NB4 (cell line): Measurements from ENCODE around the gene FRMD1.

Source experiments
- MYC ChIP-seq: IDR thresholded peaks from 2 replicates; pipeline ENCODE4 v1.6.1; 2011; ENCODE audit warnings: low read depth, low read length
- POLR2A ChIP-seq: IDR thresholded peaks from 2 replicates; pipeline ENCODE4 v1.6.1; 2011; ENCODE audit warnings: mild to moderate bottlenecking; ENCODE audit not compliant: insufficient read length; ENCODE audit errors: extremely low read depth
- TF ChIP-seq, protein P1 (sequence below): IDR thresholded peaks from one replicate; pipeline ENCODE4 v1.5.1; 2012; ENCODE audit warnings: low read depth, low read length
- TF ChIP-seq, protein P2 (sequence below): IDR thresholded peaks from 2 replicates; pipeline ENCODE4 v1.6.1; 2011; ENCODE audit warnings: low read depth, low read length

- TF ChIP-seq, protein P1, sequence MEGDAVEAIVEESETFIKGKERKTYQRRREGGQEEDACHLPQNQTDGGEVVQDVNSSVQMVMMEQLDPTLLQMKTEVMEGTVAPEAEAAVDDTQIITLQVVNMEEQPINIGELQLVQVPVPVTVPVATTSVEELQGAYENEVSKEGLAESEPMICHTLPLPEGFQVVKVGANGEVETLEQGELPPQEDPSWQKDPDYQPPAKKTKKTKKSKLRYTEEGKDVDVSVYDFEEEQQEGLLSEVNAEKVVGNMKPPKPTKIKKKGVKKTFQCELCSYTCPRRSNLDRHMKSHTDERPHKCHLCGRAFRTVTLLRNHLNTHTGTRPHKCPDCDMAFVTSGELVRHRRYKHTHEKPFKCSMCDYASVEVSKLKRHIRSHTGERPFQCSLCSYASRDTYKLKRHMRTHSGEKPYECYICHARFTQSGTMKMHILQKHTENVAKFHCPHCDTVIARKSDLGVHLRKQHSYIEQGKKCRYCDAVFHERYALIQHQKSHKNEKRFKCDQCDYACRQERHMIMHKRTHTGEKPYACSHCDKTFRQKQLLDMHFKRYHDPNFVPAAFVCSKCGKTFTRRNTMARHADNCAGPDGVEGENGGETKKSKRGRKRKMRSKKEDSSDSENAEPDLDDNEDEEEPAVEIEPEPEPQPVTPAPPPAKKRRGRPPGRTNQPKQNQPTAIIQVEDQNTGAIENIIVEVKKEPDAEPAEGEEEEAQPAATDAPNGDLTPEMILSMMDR = no peak
- TF ChIP-seq POLR2A = no peak
- TF ChIP-seq MYC = no peak
- TF ChIP-seq, protein P2, sequence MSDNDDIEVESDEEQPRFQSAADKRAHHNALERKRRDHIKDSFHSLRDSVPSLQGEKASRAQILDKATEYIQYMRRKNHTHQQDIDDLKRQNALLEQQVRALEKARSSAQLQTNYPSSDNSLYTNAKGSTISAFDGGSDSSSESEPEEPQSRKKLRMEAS = no peak
Observed at GRCh38 chr6:168063431-168063830, 15.6 kb downstream of the FRMD1 start.
